GM23338 (cell line): ENCODE results near the gene GRID2. TPM values are rescaled to one million over a fixed set of nuclear protein-coding genes. Genes with fewer than 3 reads are reported as not detected.

Experiments used
- ATAC-seq: fragments of 200-7000 bp; cut with Tn5 transposase; 3 replicates; pipeline ENCODE4 v1.9.1; 2020
- DNase-seq: peaks from one replicate; pipeline ENCODE4 v3.0.0-alpha.2; 2015; ENCODE audit warnings: low spot score
- H2AFZ ChIP-seq: fragments of 200-600 bp; sonication (generic); 2 replicates; pipeline ENCODE4 v1.8.0; 2016; ENCODE audit warnings: antibody characterized with exemption, mild to moderate bottlenecking, moderate library complexity
- H3F3A ChIP-seq: fragments of 200-600 bp; sonication (generic); replicated peaks from 2 replicates; pipeline ENCODE4 v1.8.0; 2017; ENCODE audit warnings: antibody characterized with exemption, mixed run types, low read depth
- H3K27ac ChIP-seq: fragments of 200-600 bp; sonication (generic); 2 replicates; pipeline ENCODE4 v1.6.1; 2016; ENCODE audit warnings: low read depth
- H3K27me3 ChIP-seq: fragments of 200-600 bp; sonication (generic); 2 replicates; pipeline ENCODE4 v1.8.0; 2016; ENCODE audit warnings: mild to moderate bottlenecking, mixed run types, moderate library complexity; ENCODE audit not compliant: insufficient read depth
- H3K36me3 ChIP-seq: fragments of 200-600 bp; sonication (generic); 2 replicates; pipeline ENCODE4 v1.8.0; 2016; ENCODE audit warnings: mild to moderate bottlenecking; ENCODE audit not compliant: insufficient read depth
- H3K4me1 ChIP-seq: fragments of 200-600 bp; sonication (generic); 2 replicates; pipeline ENCODE4 v1.8.0; 2016; ENCODE audit warnings: mild to moderate bottlenecking, moderate library complexity; ENCODE audit not compliant: insufficient read depth
- H3K4me2 ChIP-seq: fragments of 200-600 bp; sonication (generic); 2 replicates; pipeline ENCODE4 v1.7.1; 2017; ENCODE audit warnings: mixed run types
- H3K4me3 ChIP-seq: fragments of 200-600 bp; sonication (generic); 2 replicates; pipeline ENCODE4 v1.6.1; 2016; ENCODE audit warnings: mixed run types
- H3K79me2 ChIP-seq: fragments of 200-600 bp; sonication (generic); replicated peaks from 2 replicates; pipeline ENCODE4 v1.8.0; 2017; ENCODE audit warnings: mild to moderate bottlenecking; ENCODE audit not compliant: insufficient read depth
- H3K9me2 ChIP-seq: fragments of 200-600 bp; sonication (generic); 2 replicates; pipeline ENCODE4 v1.8.0; 2017; ENCODE audit not compliant: insufficient read depth
- H4K20me1 ChIP-seq: fragments of 200-600 bp; sonication (generic); replicated peaks from 2 replicates; pipeline ENCODE4 v1.8.0; 2017; ENCODE audit warnings: mild to moderate bottlenecking; ENCODE audit not compliant: insufficient read depth
- H3K27ac Mint-ChIP-seq: 2 replicates; pipeline ENCODE4 v1.8.0; 2020; ENCODE audit warnings: inconsistent platforms, mild to moderate bottlenecking, moderate library complexity, mixed read lengths
- H3K27me3 Mint-ChIP-seq: 3 replicates; pipeline ENCODE4 v1.8.0; 2022; ENCODE audit warnings: low read depth, mild to moderate bottlenecking, moderate library complexity, mixed read lengths, inconsistent platforms; ENCODE audit not compliant: insufficient read depth, poor library complexity
- H3K36me3 Mint-ChIP-seq: 3 replicates; pipeline ENCODE4 v1.8.0; 2021; ENCODE audit warnings: low read depth, mild to moderate bottlenecking, inconsistent platforms, moderate library complexity, mixed read lengths
- H3K4me1 Mint-ChIP-seq: 3 replicates; pipeline ENCODE4 v1.8.0; 2020; ENCODE audit warnings: mild to moderate bottlenecking, inconsistent platforms, mixed read lengths
- H3K4me3 Mint-ChIP-seq: 3 replicates; pipeline ENCODE4 v1.8.0; 2021; ENCODE audit warnings: moderate library complexity, mild to moderate bottlenecking, inconsistent platforms, mixed read lengths
- H3K9me3 Mint-ChIP-seq: 3 replicates; pipeline ENCODE4 v1.8.0; 2020; ENCODE audit warnings: moderate library complexity, mild to moderate bottlenecking, inconsistent platforms, mixed read lengths
- CREB1 ChIP-seq: fragments of 250-450 bp; sonication (Bioruptor Pico); IDR thresholded peaks from 2 replicates; pipeline ENCODE4 v1.5.0; 2020; ENCODE audit warnings: low read depth, mild to moderate bottlenecking, moderate library complexity
- CTCF ChIP-seq, 2 experiments: fragments of 200-600 bp in 1 of 2; sonication (generic) in 1 of 2; conservative IDR thresholded peaks; 2 replicates each; pipeline versions ENCODE4 v1.5.1 to v1.6.1; 2016 to 2017; ENCODE audit warnings: antibody characterized with exemption in 2 of 2, low read depth in 2 of 2, mild to moderate bottlenecking in 2 of 2, moderate library complexity in 1 of 2
- EZH2 ChIP-seq: fragments of 200-600 bp; sonication (generic); IDR thresholded peaks from one replicate; pipeline ENCODE4 v1.8.0; 2017; ENCODE audit warnings: antibody characterized with exemption, mild to moderate bottlenecking, low read depth; ENCODE audit not compliant: unreplicated experiment
- EZH2phosphoT487 ChIP-seq: fragments of 200-600 bp; sonication (generic); IDR thresholded peaks from one replicate; pipeline ENCODE4 v1.8.1; 2018; ENCODE audit warnings: antibody characterized with exemption; ENCODE audit not compliant: unreplicated experiment
- JUNB ChIP-seq: IDR thresholded peaks from one replicate; pipeline ENCODE4 v1.6.1; 2016; ENCODE audit warnings: antibody characterized with exemption; ENCODE audit not compliant: unreplicated experiment
- NANOG ChIP-seq: IDR thresholded peaks from 2 replicates; pipeline ENCODE4 v1.6.1; 2016; ENCODE audit warnings: antibody characterized with exemption, borderline replicate concordance
- POLR2AphosphoS5 ChIP-seq: IDR thresholded peaks from 2 replicates; pipeline ENCODE4 v1.6.1; 2016; ENCODE audit warnings: antibody characterized with exemption, low read depth
- STAT1 ChIP-seq: IDR thresholded peaks from one replicate; pipeline ENCODE4 v1.6.1; 2016; ENCODE audit warnings: antibody characterized with exemption; ENCODE audit not compliant: unreplicated experiment
- ZNF114 ChIP-seq: fragments of 250-450 bp; sonication (Bioruptor Pico); IDR thresholded peaks from 2 replicates; pipeline ENCODE4 v1.5.0; 2020; ENCODE audit warnings: mild to moderate bottlenecking, moderate library complexity
- polyA plus RNA-seq: library from polyadenylated mRNA; unstranded; fragments of >200 nt; fragmentation: Nextera tagmentation; extraction: Ambion mirVana; gene quantifications from 2 replicates; pipeline ENCODE4 v1.2.1, GENCODE V29; 2016
- total RNA-seq: library from RNA; depleted of rRNA; stranded (reverse); fragments of >200 nt; shearing (Covaris generic); gene quantifications from 2 replicates; pipeline ENCODE4 v1.2.3, GENCODE V29; 2014
- TF ChIP-seq, protein P1 (sequence below): fragments of 250-450 bp; sonication (Bioruptor Pico); IDR thresholded peaks from 2 replicates; pipeline ENCODE4 v1.5.0; 2020; ENCODE audit warnings: mild to moderate bottlenecking, moderate library complexity
- TF ChIP-seq, protein P2 (sequence below): IDR thresholded peaks from 2 replicates; pipeline ENCODE4 v1.6.1; 2016; ENCODE audit warnings: antibody characterized with exemption

Gene GRID2
- total and polyA plus RNA-seq, 2 experiments from 2014 or later: 19.9 to 65.4 TPM

- TF ChIP-seq, protein P1, sequence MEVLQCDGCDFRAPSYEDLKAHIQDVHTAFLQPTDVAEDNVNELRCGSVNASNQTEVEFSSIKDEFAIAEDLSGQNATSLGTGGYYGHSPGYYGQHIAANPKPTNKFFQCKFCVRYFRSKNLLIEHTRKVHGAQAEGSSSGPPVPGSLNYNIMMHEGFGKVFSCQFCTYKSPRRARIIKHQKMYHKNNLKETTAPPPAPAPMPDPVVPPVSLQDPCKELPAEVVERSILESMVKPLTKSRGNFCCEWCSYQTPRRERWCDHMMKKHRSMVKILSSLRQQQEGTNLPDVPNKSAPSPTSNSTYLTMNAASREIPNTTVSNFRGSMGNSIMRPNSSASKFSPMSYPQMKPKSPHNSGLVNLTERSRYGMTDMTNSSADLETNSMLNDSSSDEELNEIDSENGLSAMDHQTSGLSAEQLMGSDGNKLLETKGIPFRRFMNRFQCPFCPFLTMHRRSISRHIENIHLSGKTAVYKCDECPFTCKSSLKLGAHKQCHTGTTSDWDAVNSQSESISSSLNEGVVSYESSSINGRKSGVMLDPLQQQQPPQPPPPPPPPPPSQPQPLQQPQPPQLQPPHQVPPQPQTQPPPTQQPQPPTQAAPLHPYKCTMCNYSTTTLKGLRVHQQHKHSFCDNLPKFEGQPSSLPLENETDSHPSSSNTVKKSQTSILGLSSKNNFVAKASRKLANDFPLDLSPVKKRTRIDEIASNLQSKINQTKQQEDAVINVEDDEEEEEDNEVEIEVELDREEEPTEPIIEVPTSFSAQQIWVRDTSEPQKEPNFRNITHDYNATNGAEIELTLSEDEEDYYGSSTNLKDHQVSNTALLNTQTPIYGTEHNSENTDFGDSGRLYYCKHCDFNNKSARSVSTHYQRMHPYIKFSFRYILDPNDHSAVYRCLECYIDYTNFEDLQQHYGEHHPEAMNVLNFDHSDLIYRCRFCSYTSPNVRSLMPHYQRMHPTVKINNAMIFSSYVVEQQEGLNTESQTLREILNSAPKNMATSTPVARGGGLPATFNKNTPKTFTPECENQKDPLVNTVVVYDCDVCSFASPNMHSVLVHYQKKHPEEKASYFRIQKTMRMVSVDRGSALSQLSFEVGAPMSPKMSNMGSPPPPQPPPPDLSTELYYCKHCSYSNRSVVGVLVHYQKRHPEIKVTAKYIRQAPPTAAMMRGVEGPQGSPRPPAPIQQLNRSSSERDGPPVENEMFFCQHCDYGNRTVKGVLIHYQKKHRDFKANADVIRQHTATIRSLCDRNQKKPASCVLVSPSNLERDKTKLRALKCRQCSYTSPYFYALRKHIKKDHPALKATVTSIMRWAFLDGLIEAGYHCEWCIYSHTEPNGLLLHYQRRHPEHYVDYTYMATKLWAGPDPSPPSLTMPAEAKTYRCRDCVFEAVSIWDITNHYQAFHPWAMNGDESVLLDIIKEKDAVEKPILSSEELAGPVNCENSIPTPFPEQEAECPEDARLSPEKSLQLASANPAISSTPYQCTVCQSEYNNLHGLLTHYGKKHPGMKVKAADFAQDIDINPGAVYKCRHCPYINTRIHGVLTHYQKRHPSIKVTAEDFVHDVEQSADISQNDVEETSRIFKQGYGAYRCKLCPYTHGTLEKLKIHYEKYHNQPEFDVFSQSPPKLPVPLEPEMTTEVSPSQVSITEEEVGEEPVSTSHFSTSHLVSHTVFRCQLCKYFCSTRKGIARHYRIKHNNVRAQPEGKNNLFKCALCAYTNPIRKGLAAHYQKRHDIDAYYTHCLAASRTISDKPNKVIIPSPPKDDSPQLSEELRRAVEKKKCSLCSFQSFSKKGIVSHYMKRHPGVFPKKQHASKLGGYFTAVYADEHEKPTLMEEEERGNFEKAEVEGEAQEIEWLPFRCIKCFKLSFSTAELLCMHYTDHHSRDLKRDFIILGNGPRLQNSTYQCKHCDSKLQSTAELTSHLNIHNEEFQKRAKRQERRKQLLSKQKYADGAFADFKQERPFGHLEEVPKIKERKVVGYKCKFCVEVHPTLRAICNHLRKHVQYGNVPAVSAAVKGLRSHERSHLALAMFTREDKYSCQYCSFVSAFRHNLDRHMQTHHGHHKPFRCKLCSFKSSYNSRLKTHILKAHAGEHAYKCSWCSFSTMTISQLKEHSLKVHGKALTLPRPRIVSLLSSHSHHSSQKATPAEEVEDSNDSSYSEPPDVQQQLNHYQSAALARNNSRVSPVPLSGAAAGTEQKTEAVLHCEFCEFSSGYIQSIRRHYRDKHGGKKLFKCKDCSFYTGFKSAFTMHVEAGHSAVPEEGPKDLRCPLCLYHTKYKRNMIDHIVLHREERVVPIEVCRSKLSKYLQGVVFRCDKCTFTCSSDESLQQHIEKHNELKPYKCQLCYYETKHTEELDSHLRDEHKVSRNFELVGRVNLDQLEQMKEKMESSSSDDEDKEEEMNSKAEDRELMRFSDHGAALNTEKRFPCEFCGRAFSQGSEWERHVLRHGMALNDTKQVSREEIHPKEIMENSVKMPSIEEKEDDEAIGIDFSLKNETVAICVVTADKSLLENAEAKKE (CRISPR knock-in tag): no peak
Observed at GRCh38 chr4:92618968-92619367, 315.2 kb downstream of the GRID2 start (continued).

GRCh38 chr4:92629302-92629701 is 325.5 kb downstream of the GRID2 start:
- Mint-ChIP-seq H3K9me3 (no peaks in the 10 kb centered on the region), H3K4me3 (no peak overlapping the region), H3K27me3 (peaks cover 2% of the 10 kb centered on the region), H3K4me1 (peaks cover 27% of the 10 kb centered on the region), H3K27ac (no peak overlapping the region), H3K36me3 (peaks cover 7% of the 10 kb centered on the region; the same call in 2 of the 3 replicates)
- Histone ChIP-seq H3K27ac (no peak overlapping the region), H3K27me3 (no peaks in the 10 kb centered on the region), H3K36me3 (no peaks in the 10 kb centered on the region), H3K4me1 (peaks cover 9% of the 10 kb centered on the region; the same call in 1 of the 2 replicates), H4K20me1 (no peaks in the 10 kb centered on the region; the same call in 1 of the 2 replicates), H3K4me3 (no peak overlapping the region), H3K4me2 (no peak overlapping the region), H2AFZ (no peak overlapping the region), H3K79me2 (peaks cover 12% of the 10 kb centered on the region; the same call in 1 of the 2 replicates), H3F3A (no peaks in the 10 kb centered on the region), H3K9me2 (no peaks in the 10 kb centered on the region)
- ATAC-seq (no peak), DNase-seq (no peak)
- TF ChIP-seq EZH2phosphoT487: no peak
- no peak for TF ChIP-seq POLR2AphosphoS5
- no peak for TF ChIP-seq EZH2
- no peak for TF ChIP-seq NANOG
- no peak for TF ChIP-seq CTCF (conservative IDR thresholded peaks at IDR 0.05; ENCODE audit: low read depth in 2 of 2)
- TF ChIP-seq, protein P2, sequence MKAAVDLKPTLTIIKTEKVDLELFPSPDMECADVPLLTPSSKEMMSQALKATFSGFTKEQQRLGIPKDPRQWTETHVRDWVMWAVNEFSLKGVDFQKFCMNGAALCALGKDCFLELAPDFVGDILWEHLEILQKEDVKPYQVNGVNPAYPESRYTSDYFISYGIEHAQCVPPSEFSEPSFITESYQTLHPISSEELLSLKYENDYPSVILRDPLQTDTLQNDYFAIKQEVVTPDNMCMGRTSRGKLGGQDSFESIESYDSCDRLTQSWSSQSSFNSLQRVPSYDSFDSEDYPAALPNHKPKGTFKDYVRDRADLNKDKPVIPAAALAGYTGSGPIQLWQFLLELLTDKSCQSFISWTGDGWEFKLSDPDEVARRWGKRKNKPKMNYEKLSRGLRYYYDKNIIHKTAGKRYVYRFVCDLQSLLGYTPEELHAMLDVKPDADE: no peak
- no peak for TF ChIP-seq STAT1
- TF ChIP-seq ZNF114 (CRISPR knock-in tag): no peak
- no peak for TF ChIP-seq CREB1 (CRISPR knock-in tag)
- no peak for TF ChIP-seq JUNB
